K562 (cell line): Measurements from ENCODE around the gene TTLL10. TPM values are rescaled to one million over a fixed set of nuclear protein-coding genes. Genes with fewer than 3 reads are reported as not detected.
A peak's percentile ranks its signal among the peaks of the same experiment; 100 is the strongest.

Source experiments
- ATAC-seq: fragments of 200-7000 bp; cut with Tn5 transposase; 3 replicates; pipeline ENCODE4 v1.9.1; 2020; ENCODE audit warnings: moderate library complexity
- BruUV-seq: library from RNA; stranded (reverse); fragments of 400-500 nt; replicated peaks from 2 replicates; lab custom pipeline; 2021; lab: Mats Ljungman, UMichigan
- CTCF ChIA-PET: fragments of 300-600 bp; formaldehyde crosslinking; extraction: SDS; loops from one replicate; lab custom pipeline; 2021; ENCODE audit warnings: low intra/inter-chr PET ratio; lab: Yijun Ruan, JAX
- POLR2A ChIA-PET: fragments of 300-600, 350-650 bp; sonication (Branson Sonifier 250); formaldehyde crosslinking; extraction: SDS; loops from one replicate; lab custom pipeline; 2021; ENCODE audit warnings: antibody characterized with exemption, inconsistent platforms; lab: Yijun Ruan, JAX
- DNase-seq, 4 experiments: peaks; one replicate each; pipeline versions ENCODE4 v3.0.0 to v3.0.0-alpha.2; 2011 to 2018; ENCODE audit warnings: low spot score in 3 of 4, mixed read lengths in 3 of 4; ENCODE audit errors: extremely low read depth in 1 of 4
- FAIRE-seq: peaks from 2 replicates; lab custom pipeline; 2011; peaks lifted over from hg19 to GRCh38; lab: Jason Lieb, UNC
- H2AFZ ChIP-seq: 2 replicates; pipeline ENCODE4 v1.6.0; 2011; ENCODE audit warnings: low read depth, low read length, control low read depth, inconsistent platforms
- H3K27ac ChIP-seq: fragments of 200-600 bp; 3 replicates; pipeline ENCODE4 v1.8.0; 2011; ENCODE audit warnings: low read depth, mild to moderate bottlenecking, control low read depth, inconsistent platforms, low read length, moderate library complexity, mixed read lengths; ENCODE audit errors: extremely low read depth
- H3K27me3 ChIP-seq, 2 experiments: fragments of 300-600 bp in 1 of 2; 2 replicates in 1 of 2; 3 replicates in 1 of 2; pipeline versions ENCODE4 v1.6.0 to v1.8.0; 2011; ENCODE audit warnings: inconsistent platforms in 2 of 2, low read length in 2 of 2, mild to moderate bottlenecking in 1 of 2, mixed read lengths in 1 of 2, moderate library complexity in 1 of 2; ENCODE audit not compliant: control insufficient read depth in 2 of 2, insufficient read depth in 2 of 2
- H3K36me3 ChIP-seq: fragments of 300-600 bp; 3 replicates; pipeline ENCODE4 v1.8.0; 2011; ENCODE audit warnings: mild to moderate bottlenecking, low read length, inconsistent platforms; ENCODE audit not compliant: control insufficient read depth, insufficient read depth
- H3K4me1 ChIP-seq, 2 experiments: fragments of 200-600 bp in 1 of 2; replicated peaks in 1 of 2; 2 replicates in 1 of 2; 3 replicates in 1 of 2; pipeline versions ENCODE4 v1.5.1 to v1.8.0; 2011; ENCODE audit warnings: inconsistent platforms in 2 of 2, low read length in 2 of 2, mild to moderate bottlenecking in 1 of 2, mixed read lengths in 1 of 2, moderate library complexity in 1 of 2; ENCODE audit not compliant: control insufficient read depth in 2 of 2, insufficient read depth in 2 of 2
- H3K4me2 ChIP-seq: 2 replicates; pipeline ENCODE4 v1.6.1; 2011; ENCODE audit warnings: low read length, control low read depth, inconsistent platforms, mixed read lengths; ENCODE audit not compliant: insufficient read depth
- H3K4me3 ChIP-seq: fragments of 200-600 bp; sonication (generic), shearing (Covaris generic); 2 replicates; pipeline ENCODE4 v1.5.1; 2016; ENCODE audit warnings: control low read depth, inconsistent platforms
- H3K79me2 ChIP-seq: fragments of 200-600 bp; 3 replicates; pipeline ENCODE4 v1.8.0; 2011; ENCODE audit warnings: low read length, inconsistent platforms; ENCODE audit not compliant: control insufficient read depth, insufficient read depth
- H3K9ac ChIP-seq, 2 experiments: 2 replicates each; pipeline versions ENCODE4 v1.6.0 to v1.6.1; 2011; ENCODE audit warnings: low read depth in 2 of 2, low read length in 2 of 2, control low read depth in 1 of 2, inconsistent platforms in 1 of 2, mild to moderate bottlenecking in 1 of 2, mixed read lengths in 1 of 2; ENCODE audit not compliant: insufficient read depth in 1 of 2
- H3K9me1 ChIP-seq: one replicate; pipeline ENCODE4 v1.6.0; 2011; ENCODE audit warnings: inconsistent platforms, mild to moderate bottlenecking, low read length, moderate library complexity; ENCODE audit not compliant: control insufficient read depth, insufficient read depth
- H3K9me3 ChIP-seq: replicated peaks from 2 replicates; pipeline ENCODE4 v1.5.1; 2011; ENCODE audit warnings: low read depth, low read length, inconsistent platforms; ENCODE audit not compliant: control insufficient read depth, insufficient read depth
- H4K20me1 ChIP-seq: replicated peaks from 2 replicates; pipeline ENCODE4 v1.6.1; 2011; ENCODE audit warnings: low read length, inconsistent platforms, mixed read lengths; ENCODE audit not compliant: control insufficient read depth, insufficient read depth
- EGR1 ChIP-seq: fragments of 450-650 bp; conservative IDR thresholded peaks from 2 replicates; pipeline ENCODE4 v1.6.1; 2017; ENCODE audit warnings: mild to moderate bottlenecking
- FIP1L1 ChIP-seq: fragments of 200-400 bp; formaldehyde crosslinking; IDR thresholded peaks from 2 replicates; pipeline ENCODE4 v1.6.1; 2018; ENCODE audit warnings: mild to moderate bottlenecking, low read depth, low read length; ENCODE audit not compliant: poor library complexity, severe bottlenecking
- KDM1A ChIP-seq, 2 experiments: fragments of 450-650 bp; IDR thresholded peaks; 2 replicates each; pipeline ENCODE4 v1.6.1; 2016; ENCODE audit warnings: mild to moderate bottlenecking in 2 of 2
- MIER1 ChIP-seq: fragments of 450-650 bp; IDR thresholded peaks from 2 replicates; pipeline ENCODE4 v1.6.1; 2016; ENCODE audit warnings: antibody characterized with exemption, mild to moderate bottlenecking, low read depth
- PHF8 ChIP-seq: fragments of 200-600 bp; sonication (generic); IDR thresholded peaks from 2 replicates; pipeline ENCODE4 v1.6.1; 2012; ENCODE audit warnings: mixed run types, mild to moderate bottlenecking, inconsistent platforms, low read length, moderate library complexity, borderline replicate concordance
- SP1 ChIP-seq: sonication (generic); formaldehyde crosslinking; IDR thresholded peaks from 2 replicates; pipeline ENCODE4 v1.8.1; 2022; ENCODE audit warnings: mild to moderate bottlenecking, missing genetic modification reagents
- TAF1 ChIP-seq: IDR thresholded peaks from 2 replicates; pipeline ENCODE4 v1.6.1; 2011; ENCODE audit warnings: mild to moderate bottlenecking, low read length, moderate library complexity; ENCODE audit not compliant: insufficient read depth, control insufficient read depth, severe bottlenecking; ENCODE audit errors: extremely low read depth
- ZBTB7A ChIP-seq: IDR thresholded peaks from 2 replicates; pipeline ENCODE4 v1.6.1; 2011; ENCODE audit warnings: low read depth, mild to moderate bottlenecking, low read length, moderate library complexity, borderline replicate concordance; ENCODE audit not compliant: control insufficient read depth
- ZFP36 ChIP-seq: fragments of 150-350 bp; IDR thresholded peaks from 2 replicates; pipeline ENCODE4 v1.6.1; 2018; ENCODE audit warnings: low read length, low read depth; ENCODE audit not compliant: partially characterized antibody
- ZNF609 ChIP-seq: sonication (generic); formaldehyde crosslinking; IDR thresholded peaks from 2 replicates; pipeline ENCODE4 v1.8.1; 2023; ENCODE audit warnings: missing genetic modification reagents, mild to moderate bottlenecking, borderline replicate concordance
- WGBS: fragments of 100-300 bp; shearing (Covaris generic); methylation state at CpG from one replicate; pipeline ENCODE4 v1.1.6; 2016; ENCODE audit warnings: low coverage, mixed read lengths; ENCODE audit not compliant: insufficient coverage; ENCODE audit errors: missing lambda C conversion rate; 5-methylcytosine and 5-hydroxymethylcytosine counted together
- in situ Hi-C: fragments of 300-500 bp; cut with MboI; formaldehyde crosslinking; loops from 4 replicates; pipeline ENCODE4 v1.15.0; 2018; ENCODE audit warnings: inconsistent platforms, mixed read lengths
- intact Hi-C: fragments of 100-400 bp; cut with micrococcal nuclease; formaldehyde crosslinking; loops from 2 replicates; pipeline ENCODE4 v1.14.2; 2022
- polyA plus RNA-seq, 8 experiments: library from polyadenylated mRNA; depleted of rRNA in 4 of 8; stranded (reverse) in 5 of 8; unstranded in 3 of 8; fragments of >200 nt; fragmentation: Nextera tagmentation in 2 of 8; fragmentation: Illumina TruSeq in 1 of 8; extraction: Ambion mirVana in 2 of 8; extraction: Trizol in 1 of 8; gene quantifications; 2 replicates each; pipeline versions ENCODE4 v1.2.1 to v1.2.3, GENCODE V29; 2011 to 2014; ENCODE audit warnings: inconsistent platforms in 1 of 8, missing spikeins in 1 of 8
- total RNA-seq, 7 experiments: library from RNA; depleted of rRNA in 6 of 7; stranded (reverse); fragments of >200 nt in 6 of 7; fragmentation: Illumina TruSeq in 2 of 7; extraction: Trizol in 2 of 7; gene quantifications; 2 replicates each; pipeline versions ENCODE4 v1.2.1 to v1.2.3, GENCODE V29; 2011 to 2021; ENCODE audit warnings: low replicate concordance in 1 of 7
- TF ChIP-seq, protein P1 (sequence below), 3 experiments: IDR thresholded peaks in 2 of 3; conservative IDR thresholded peaks in 1 of 3; 2 replicates each; pipeline ENCODE4 v1.5.1; 2011 to 2012; ENCODE audit warnings: low read length in 3 of 3, mild to moderate bottlenecking in 3 of 3, control low read depth in 2 of 3, improper control_type of control experiment in 1 of 3, inconsistent platforms in 1 of 3, low read depth in 1 of 3, mixed read lengths in 1 of 3, moderate library complexity in 1 of 3; ENCODE audit not compliant: insufficient read depth in 2 of 3

TTLL10 gene
- total and polyA plus RNA-seq, 9 of the 15 experiments (the other 6 are each of a cell fraction or from before 2014, with no cell fraction given): not detected

GRCh38 chr1:1206966-1207531 is 33.4 kb downstream of the TTLL10 start:
- Histone ChIP-seq H3K4me2 (no peak overlapping the region), H3K9ac (no peak overlapping the region), H3K27me3 (no peaks in the 10 kb centered on the region), H3K4me3 (no peak overlapping the region), H3K9me1 (no peaks in the 10 kb centered on the region), H3K79me2 (no peaks in the 10 kb centered on the region), H4K20me1 (no peaks in the 10 kb centered on the region), H2AFZ (no peak overlapping the region), H3K9me3 (no peaks in the 10 kb centered on the region), H3K36me3 (no peaks in the 10 kb centered on the region), H3K27ac (no peak overlapping the region), H3K4me1 (peaks cover 13 to 94% of the 10 kb centered on the region in 2 experiments; a peak in 4 of 5 replicates)
- ChIA-PET CTCF (no interaction called here), POLR2A (interaction anchor here (0.9 kb wide), 1 partner anchor 9 kb away, joined by 5 read pairs; no protein-coding TSS in a partner anchor)
- FAIRE-seq (no peak), ATAC-seq (no peak), DNase-seq (no peak)
- BruUV-seq: no TSS peak
- in situ Hi-C loops: no loop called here
- 30% methylated on average over 16 of the region's 19 CpGs for WGBS
- TF ChIP-seq, protein P1, sequence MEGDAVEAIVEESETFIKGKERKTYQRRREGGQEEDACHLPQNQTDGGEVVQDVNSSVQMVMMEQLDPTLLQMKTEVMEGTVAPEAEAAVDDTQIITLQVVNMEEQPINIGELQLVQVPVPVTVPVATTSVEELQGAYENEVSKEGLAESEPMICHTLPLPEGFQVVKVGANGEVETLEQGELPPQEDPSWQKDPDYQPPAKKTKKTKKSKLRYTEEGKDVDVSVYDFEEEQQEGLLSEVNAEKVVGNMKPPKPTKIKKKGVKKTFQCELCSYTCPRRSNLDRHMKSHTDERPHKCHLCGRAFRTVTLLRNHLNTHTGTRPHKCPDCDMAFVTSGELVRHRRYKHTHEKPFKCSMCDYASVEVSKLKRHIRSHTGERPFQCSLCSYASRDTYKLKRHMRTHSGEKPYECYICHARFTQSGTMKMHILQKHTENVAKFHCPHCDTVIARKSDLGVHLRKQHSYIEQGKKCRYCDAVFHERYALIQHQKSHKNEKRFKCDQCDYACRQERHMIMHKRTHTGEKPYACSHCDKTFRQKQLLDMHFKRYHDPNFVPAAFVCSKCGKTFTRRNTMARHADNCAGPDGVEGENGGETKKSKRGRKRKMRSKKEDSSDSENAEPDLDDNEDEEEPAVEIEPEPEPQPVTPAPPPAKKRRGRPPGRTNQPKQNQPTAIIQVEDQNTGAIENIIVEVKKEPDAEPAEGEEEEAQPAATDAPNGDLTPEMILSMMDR (IDR thresholded peaks at IDR 0.05 in 2 of 3, conservative IDR thresholded peaks at IDR 0.05 in 1 of 3; ENCODE audit: insufficient read depth in 2 of 3, low read depth in 1 of 3, low read length in 3 of 3): peak in 2 of 3 experiments; percentile 8 to 37; a peak in 1 of 6 replicates
- TF ChIP-seq EGR1 (0 out of 2 replicates have a peak, but pooled peaks have one; percentile 37), KDM1A (IDR thresholded peaks at IDR 0.05) (peak in 1 of 2 experiments; percentile 30; a peak in 2 of 4 replicates), SP1 (CRISPR knock-in tag) (no peak), MIER1 (no peak), FIP1L1 (peak; percentile 27), PHF8 (0 out of 2 replicates have a peak, but pooled peaks have one; percentile 4), ZFP36 (peak; percentile 96), ZNF609 (0 out of 2 replicates have a peak, but pooled peaks have one; percentile 2), TAF1 (no peak), ZBTB7A (peak; percentile 33; the same call in 1 of the 2 replicates)
- intact Hi-C loops: loop anchor here (5.0 kb wide), 1 partner anchor 85 kb away; no protein-coding TSS in a partner anchor
